DOHH2 (cell line): ENCODE results near the gene CCNA2.

Source experiments
- EZH2phosphoT487 ChIP-seq: fragments of 200-600 bp; sonication (generic); IDR thresholded peaks from 2 replicates; pipeline ENCODE4 v1.6.1; 2017; ENCODE audit warnings: borderline replicate concordance, mild to moderate bottlenecking, antibody characterized with exemption, low read length, moderate library complexity, mixed read lengths
- TF ChIP-seq, protein P1 (sequence below): fragments of 200-600 bp; sonication (generic); IDR thresholded peaks from one replicate; pipeline ENCODE4 v1.5.1; 2014; ENCODE audit warnings: antibody characterized with exemption, mild to moderate bottlenecking, low read depth, low read length; ENCODE audit not compliant: poor library complexity, severe bottlenecking

DNA sequence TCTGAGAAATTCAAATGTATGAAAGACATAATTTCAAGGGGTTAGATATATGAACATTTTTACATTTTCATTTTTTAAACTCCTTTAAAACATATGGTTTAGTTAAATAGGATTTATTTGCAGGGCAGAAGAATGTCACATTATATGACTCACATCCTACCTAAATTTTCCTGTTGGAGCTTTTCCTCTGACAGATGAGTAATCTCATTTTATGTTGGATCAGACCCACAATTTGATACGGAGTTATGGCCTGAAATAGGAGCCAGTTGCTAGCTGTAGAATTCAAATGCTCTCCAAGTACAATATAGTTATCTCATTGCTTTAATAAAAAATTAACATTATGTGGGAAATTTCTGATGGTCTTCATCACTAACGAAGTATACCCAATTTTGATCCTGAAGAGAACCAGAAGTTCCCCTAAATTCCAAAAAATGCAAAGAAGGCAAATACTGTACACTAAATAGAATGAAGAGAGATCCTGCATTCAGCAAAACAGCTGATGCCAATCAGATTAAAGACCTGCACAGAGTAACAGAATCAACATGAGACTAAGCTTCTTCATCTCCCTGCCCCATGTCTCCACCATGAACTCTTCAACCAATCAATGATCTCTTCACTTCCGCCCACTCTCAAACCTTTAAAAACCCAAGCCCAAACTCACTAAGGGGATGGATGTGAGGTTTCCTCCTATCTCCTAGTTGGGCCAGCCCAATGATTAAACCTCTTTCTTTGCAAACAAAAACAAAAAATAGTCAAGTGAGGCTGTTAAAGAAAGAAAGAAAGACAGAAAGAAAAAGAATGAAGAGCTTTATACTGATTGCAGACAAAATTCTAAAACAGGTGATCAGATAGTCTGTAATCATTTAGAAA lies 33.5 kb downstream of the CCNA2 start:
- TF ChIP-seq, protein P1, sequence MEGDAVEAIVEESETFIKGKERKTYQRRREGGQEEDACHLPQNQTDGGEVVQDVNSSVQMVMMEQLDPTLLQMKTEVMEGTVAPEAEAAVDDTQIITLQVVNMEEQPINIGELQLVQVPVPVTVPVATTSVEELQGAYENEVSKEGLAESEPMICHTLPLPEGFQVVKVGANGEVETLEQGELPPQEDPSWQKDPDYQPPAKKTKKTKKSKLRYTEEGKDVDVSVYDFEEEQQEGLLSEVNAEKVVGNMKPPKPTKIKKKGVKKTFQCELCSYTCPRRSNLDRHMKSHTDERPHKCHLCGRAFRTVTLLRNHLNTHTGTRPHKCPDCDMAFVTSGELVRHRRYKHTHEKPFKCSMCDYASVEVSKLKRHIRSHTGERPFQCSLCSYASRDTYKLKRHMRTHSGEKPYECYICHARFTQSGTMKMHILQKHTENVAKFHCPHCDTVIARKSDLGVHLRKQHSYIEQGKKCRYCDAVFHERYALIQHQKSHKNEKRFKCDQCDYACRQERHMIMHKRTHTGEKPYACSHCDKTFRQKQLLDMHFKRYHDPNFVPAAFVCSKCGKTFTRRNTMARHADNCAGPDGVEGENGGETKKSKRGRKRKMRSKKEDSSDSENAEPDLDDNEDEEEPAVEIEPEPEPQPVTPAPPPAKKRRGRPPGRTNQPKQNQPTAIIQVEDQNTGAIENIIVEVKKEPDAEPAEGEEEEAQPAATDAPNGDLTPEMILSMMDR, result no peak
- TF ChIP-seq EZH2phosphoT487, result no peak
